ENCODE results near the gene ATG4B.

DNA sequence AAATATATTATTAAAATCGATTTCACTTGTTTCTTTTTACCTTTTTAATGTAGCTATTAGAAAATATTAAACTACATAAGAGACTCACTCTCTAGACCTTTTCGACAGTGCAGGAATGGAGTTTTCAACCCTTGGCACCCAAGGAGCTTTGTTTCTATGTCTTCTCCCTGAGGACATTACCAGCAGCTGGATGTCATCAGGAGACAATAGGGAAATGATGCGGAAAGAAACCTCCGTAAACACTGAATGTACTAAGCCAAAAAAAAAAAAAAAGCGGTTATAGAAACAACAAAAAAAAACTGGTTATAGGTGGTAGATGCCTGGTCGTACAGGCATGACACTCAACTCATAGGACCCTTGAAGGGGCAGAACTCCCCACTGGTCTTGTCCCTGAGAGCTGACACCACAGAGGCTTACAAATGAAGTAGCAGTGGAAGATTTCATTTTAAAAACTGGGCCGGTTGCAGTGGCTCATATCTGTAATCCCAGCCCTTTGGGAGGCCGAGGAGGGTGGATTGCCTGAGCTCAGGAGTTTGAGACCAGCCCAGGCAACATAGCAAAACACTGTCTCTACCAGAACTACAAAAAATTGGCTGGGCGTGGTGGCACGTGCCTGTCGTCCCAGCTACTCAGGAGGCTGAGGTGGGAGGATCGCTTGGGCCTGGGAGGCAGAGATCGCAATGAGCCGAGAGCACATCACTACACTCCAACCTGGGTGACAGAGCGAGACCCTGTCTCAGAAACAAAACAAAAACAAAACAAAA, 24.3 kb upstream of the ATG4B start:
- TF ChIP-seq GATA2 (IDR thresholded peaks at IDR 0.05; ENCODE audit: low read depth, low read length) (no peak), GATA3 (IDR thresholded peaks at IDR 0.05; ENCODE audit: low read depth, low read length) (no peak)

Measured in SH-SY5Y (cell line).